GM12874 (cell line): Measurements from ENCODE around the gene ZCCHC9.

Experiments used
- TF ChIP-seq, protein P1 (sequence below): IDR thresholded peaks from 2 replicates; pipeline ENCODE4 v1.5.1; 2011; ENCODE audit warnings: low read depth, mild to moderate bottlenecking, control low read depth, low read length, moderate library complexity; ENCODE audit not compliant: insufficient read depth

ZCCHC9 gene

GRCh38 chr5:81334304-81335061 lies 33.1 kb downstream of the ZCCHC9 start:
- TF ChIP-seq, protein P1, sequence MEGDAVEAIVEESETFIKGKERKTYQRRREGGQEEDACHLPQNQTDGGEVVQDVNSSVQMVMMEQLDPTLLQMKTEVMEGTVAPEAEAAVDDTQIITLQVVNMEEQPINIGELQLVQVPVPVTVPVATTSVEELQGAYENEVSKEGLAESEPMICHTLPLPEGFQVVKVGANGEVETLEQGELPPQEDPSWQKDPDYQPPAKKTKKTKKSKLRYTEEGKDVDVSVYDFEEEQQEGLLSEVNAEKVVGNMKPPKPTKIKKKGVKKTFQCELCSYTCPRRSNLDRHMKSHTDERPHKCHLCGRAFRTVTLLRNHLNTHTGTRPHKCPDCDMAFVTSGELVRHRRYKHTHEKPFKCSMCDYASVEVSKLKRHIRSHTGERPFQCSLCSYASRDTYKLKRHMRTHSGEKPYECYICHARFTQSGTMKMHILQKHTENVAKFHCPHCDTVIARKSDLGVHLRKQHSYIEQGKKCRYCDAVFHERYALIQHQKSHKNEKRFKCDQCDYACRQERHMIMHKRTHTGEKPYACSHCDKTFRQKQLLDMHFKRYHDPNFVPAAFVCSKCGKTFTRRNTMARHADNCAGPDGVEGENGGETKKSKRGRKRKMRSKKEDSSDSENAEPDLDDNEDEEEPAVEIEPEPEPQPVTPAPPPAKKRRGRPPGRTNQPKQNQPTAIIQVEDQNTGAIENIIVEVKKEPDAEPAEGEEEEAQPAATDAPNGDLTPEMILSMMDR: no peak

DNA sequence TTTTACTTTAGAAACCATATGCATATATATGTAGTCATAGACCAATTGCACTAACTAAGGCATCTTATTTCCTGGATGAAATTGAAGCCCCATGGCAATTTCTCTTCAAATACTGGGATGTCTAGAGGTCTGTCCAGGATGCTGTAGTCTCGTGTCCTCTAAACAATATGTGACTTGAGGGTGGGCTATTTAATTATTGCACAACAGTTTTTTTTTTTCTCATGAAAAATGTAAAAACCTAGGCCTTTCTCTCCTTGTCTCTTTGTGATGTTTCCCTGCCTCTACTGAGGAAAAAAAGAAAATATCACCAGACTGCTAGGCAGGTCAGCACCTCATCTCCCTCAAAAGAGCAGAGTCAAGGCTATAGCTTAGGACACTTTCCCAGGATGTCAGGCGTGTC lies 34.6 kb downstream of the ZCCHC9 start:
- TF ChIP-seq, protein P1: no peak

- TF ChIP-seq, protein P1: no peak
Measured at GRCh38 chr5:81336556-81336955, 35.2 kb downstream of the ZCCHC9 start.

DNA sequence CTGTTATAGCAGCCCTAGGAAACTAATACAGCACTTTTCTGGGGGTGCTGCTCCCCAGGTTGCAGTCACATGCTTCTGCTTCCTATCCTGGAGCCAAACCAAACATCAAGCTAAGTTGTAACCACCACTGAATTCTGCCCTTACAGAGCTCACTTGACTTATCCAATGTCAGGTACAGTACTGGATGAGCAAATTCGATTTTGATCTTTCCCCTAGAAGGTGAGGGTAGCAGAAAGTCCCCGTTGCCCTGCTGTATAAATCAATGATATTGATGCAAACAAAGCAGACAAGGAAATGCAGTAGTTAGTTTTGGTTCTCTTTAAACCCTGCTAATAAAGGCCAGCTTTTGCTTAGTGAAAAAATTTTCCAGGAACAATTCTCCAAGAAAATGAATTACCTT lies 36.4 kb downstream of the ZCCHC9 start:
- TF ChIP-seq, protein P1: no peak

DNA sequence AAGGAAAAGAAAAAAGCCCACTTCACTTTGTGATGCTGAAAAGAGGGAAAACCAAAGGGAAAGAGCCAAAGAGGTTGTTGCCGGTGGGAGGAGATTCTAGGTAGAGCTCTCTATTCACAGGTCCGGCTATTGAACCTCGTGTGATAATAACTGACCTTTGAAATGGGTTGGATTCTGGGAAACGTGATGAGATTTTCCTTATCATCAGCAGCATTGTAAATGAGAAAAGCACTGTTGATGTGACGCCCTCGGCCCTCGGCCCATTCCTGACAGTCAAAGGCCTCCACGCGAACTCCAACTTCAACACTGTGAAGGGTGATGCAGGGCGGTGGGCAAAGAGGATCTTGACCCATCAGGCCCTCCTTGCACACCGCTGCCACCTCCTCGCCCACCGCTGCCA lies 43.3 kb downstream of the ZCCHC9 start:
- TF ChIP-seq, protein P1: no peak

GRCh38 chr5:81345411-81346003 lies 44.1 kb downstream of the ZCCHC9 start:
- TF ChIP-seq, protein P1: no peak

GRCh38 chr5:81349161-81349560 lies 47.8 kb downstream of the ZCCHC9 start:
- TF ChIP-seq, protein P1: no peak
